ENCODE measurements around the gene RFX1.

DNA sequence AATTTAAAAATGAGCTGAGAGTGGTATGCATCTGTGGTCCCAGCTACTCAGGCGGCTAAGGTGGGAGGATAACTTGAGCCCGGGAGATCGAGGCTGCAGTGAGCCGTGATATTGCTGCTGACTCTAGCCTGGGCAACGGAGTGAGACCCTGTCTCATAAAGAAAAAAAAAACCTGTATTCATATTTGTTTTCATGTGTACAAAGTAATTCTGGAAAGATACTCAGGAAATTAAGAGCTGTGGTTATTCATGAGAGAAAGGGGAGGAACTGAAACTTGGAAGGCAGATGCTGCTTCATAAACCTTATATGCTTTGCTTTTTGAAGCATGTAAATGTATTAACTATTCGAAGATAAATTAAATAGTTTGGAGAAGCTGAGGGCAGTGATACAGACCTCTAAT lies 13.0 kb upstream of the RFX1 start:
- TF ChIP-seq ELF4 (CRISPR knock-in tag; IDR thresholded peaks at IDR 0.05; ENCODE audit: low read depth) (no peak), GABPB1 (CRISPR knock-in tag; IDR thresholded peaks at IDR 0.05) (no peak), ZNF121 (CRISPR knock-in tag; IDR thresholded peaks at IDR 0.05) (no peak), ESRRA (CRISPR knock-in tag; IDR thresholded peaks at IDR 0.05; ENCODE audit: borderline replicate concordance) (no peak), JUN (CRISPR knock-in tag; IDR thresholded peaks at IDR 0.05) (no peak), USF2 (CRISPR knock-in tag; IDR thresholded peaks at IDR 0.05) (no peak), EMX1 (CRISPR knock-in tag; IDR thresholded peaks at IDR 0.05) (no peak), MYBL2 (CRISPR knock-in tag; IDR thresholded peaks at IDR 0.05) (no peak), CREB1 (CRISPR knock-in tag; IDR thresholded peaks at IDR 0.05) (no peak), HMGXB4 (CRISPR knock-in tag; IDR thresholded peaks at IDR 0.05) (no peak), NFE2L1 (CRISPR knock-in tag; IDR thresholded peaks at IDR 0.05) (no peak)
- TF ChIP-seq, protein P1, sequence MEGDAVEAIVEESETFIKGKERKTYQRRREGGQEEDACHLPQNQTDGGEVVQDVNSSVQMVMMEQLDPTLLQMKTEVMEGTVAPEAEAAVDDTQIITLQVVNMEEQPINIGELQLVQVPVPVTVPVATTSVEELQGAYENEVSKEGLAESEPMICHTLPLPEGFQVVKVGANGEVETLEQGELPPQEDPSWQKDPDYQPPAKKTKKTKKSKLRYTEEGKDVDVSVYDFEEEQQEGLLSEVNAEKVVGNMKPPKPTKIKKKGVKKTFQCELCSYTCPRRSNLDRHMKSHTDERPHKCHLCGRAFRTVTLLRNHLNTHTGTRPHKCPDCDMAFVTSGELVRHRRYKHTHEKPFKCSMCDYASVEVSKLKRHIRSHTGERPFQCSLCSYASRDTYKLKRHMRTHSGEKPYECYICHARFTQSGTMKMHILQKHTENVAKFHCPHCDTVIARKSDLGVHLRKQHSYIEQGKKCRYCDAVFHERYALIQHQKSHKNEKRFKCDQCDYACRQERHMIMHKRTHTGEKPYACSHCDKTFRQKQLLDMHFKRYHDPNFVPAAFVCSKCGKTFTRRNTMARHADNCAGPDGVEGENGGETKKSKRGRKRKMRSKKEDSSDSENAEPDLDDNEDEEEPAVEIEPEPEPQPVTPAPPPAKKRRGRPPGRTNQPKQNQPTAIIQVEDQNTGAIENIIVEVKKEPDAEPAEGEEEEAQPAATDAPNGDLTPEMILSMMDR (IDR thresholded peaks at IDR 0.05): no peak
- TF ChIP-seq, protein P2, sequence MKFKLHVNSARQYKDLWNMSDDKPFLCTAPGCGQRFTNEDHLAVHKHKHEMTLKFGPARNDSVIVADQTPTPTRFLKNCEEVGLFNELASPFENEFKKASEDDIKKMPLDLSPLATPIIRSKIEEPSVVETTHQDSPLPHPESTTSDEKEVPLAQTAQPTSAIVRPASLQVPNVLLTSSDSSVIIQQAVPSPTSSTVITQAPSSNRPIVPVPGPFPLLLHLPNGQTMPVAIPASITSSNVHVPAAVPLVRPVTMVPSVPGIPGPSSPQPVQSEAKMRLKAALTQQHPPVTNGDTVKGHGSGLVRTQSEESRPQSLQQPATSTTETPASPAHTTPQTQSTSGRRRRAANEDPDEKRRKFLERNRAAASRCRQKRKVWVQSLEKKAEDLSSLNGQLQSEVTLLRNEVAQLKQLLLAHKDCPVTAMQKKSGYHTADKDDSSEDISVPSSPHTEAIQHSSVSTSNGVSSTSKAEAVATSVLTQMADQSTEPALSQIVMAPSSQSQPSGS (CRISPR knock-in tag; IDR thresholded peaks at IDR 0.05; ENCODE audit: borderline replicate concordance, low read depth): no peak
- TF ChIP-seq, protein P3, sequence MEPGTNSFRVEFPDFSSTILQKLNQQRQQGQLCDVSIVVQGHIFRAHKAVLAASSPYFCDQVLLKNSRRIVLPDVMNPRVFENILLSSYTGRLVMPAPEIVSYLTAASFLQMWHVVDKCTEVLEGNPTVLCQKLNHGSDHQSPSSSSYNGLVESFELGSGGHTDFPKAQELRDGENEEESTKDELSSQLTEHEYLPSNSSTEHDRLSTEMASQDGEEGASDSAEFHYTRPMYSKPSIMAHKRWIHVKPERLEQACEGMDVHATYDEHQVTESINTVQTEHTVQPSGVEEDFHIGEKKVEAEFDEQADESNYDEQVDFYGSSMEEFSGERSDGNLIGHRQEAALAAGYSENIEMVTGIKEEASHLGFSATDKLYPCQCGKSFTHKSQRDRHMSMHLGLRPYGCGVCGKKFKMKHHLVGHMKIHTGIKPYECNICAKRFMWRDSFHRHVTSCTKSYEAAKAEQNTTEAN (CRISPR knock-in tag; IDR thresholded peaks at IDR 0.05): no peak
